Esophagus squamous epithelium (tissue), 4 donors: ENCODE measurements around the gene NFIL3.

ENCODE experiments used
- CTCF ChIP-seq, 6 experiments: fragments of 450-650 bp in 4 of 6; fragments of 200-600 bp in 2 of 6; sonication (generic) in 2 of 6; IDR thresholded peaks; one replicate each; pipeline ENCODE4 v1.5.1; 2016 to 2019; ENCODE audit warnings: antibody characterized with exemption in 6 of 6, mild to moderate bottlenecking in 4 of 6, moderate library complexity in 4 of 6
- POLR2A ChIP-seq, 4 donors: fragments of 450-650 bp; IDR thresholded peaks; one replicate each; pipeline ENCODE4 v1.6.1; 2017; ENCODE audit warnings: antibody characterized with exemption in 4 of 4, mild to moderate bottlenecking in 4 of 4, moderate library complexity in 3 of 4

GRCh38 chr9:91445135-91445534, 21.5 kb upstream of the NFIL3 start:
- TF ChIP-seq CTCF (IDR thresholded peaks at IDR 0.05) (no peak), POLR2A (IDR thresholded peaks at IDR 0.05) (no peak)
